DOHH2 (cell line): Measurements from ENCODE around the gene TBC1D25.

Experiments
- CTCF ChIP-seq: fragments of 200-600 bp; sonication (generic); IDR thresholded peaks from one replicate; pipeline ENCODE4 v1.5.1; 2014; ENCODE audit warnings: antibody characterized with exemption, mild to moderate bottlenecking, low read depth, low read length; ENCODE audit not compliant: poor library complexity, severe bottlenecking
- EZH2phosphoT487 ChIP-seq: fragments of 200-600 bp; sonication (generic); IDR thresholded peaks from 2 replicates; pipeline ENCODE4 v1.6.1; 2017; ENCODE audit warnings: borderline replicate concordance, mild to moderate bottlenecking, antibody characterized with exemption, low read length, moderate library complexity, mixed read lengths

- no peak for TF ChIP-seq CTCF
- TF ChIP-seq EZH2phosphoT487, result no peak
Observed at GRCh38 chrX:48595929-48596328, 56.4 kb downstream of the TBC1D25 start.
